ENCODE results near the gene POU1F1.
"Not testable (repeated sequence)": the region's sequence is repeated elsewhere in the genome, so short reads cannot be mapped to it uniquely, and the experiment has no call there.

POU1F1 gene, protein sequence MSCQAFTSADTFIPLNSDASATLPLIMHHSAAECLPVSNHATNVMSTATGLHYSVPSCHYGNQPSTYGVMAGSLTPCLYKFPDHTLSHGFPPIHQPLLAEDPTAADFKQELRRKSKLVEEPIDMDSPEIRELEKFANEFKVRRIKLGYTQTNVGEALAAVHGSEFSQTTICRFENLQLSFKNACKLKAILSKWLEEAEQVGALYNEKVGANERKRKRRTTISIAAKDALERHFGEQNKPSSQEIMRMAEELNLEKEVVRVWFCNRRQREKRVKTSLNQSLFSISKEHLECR

GRCh38 chr3:87276484-87276883, at the start of gene POU1F1:
Gene POU1F1 (minus strand): TSS chr3:87276584. CDS start chr3:87276462, 122 bp downstream.
- DNase-seq = no peak

DNA sequence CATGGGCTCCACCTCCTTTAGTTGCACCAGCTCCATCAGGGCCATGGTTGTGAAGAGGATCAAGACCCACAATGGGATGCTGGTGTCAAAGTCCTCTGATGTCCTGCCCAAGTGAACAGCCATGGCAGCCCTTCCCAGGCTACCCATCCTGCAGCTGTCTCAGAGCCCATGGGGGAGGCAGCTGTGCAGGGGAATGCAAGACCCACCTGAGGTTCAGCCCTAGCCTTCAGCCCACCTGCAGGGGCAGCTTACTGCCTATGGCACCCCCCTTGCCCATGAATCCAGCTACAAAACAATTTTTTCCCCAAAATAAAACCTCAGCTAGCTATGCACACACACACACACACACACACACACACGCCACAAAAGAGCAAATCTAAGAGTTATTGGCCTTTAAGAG, 48.2 kb upstream of the POU1F1 start:
- DNase-seq = no peak

GRCh38 chr3:87320756-87321626, 44.6 kb upstream of the POU1F1 start:
- DNase-seq = no peak

DNA sequence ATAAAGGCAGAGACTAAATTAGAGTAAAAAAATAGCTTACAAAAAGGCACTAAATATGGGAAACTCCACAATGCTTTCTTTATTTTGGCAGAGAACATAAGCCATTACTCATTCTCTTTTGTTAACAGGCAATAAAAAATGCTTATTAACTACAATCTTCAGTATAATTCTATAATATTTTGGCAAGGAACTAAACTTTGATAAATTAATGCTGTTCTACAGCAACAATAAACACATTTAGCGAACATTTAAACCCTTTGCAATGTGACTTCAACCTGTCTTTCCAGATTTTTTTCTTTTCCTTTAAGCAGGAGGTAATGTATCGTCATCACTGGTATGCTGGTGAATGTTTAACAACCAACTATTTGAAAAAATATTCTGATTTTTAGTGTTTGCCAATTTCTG, 42.2 kb upstream of the POU1F1 start:
- DNase-seq = no peak

GRCh38 chr3:87317779-87318178, 41.4 kb upstream of the POU1F1 start:
- DNase-seq = no peak

- no peak for DNase-seq
Measured at GRCh38 chr3:87313641-87314040, 37.3 kb upstream of the POU1F1 start.

GRCh38 chr3:87311309-87311708, 34.9 kb upstream of the POU1F1 start:
- DNase-seq = no peak

DNA sequence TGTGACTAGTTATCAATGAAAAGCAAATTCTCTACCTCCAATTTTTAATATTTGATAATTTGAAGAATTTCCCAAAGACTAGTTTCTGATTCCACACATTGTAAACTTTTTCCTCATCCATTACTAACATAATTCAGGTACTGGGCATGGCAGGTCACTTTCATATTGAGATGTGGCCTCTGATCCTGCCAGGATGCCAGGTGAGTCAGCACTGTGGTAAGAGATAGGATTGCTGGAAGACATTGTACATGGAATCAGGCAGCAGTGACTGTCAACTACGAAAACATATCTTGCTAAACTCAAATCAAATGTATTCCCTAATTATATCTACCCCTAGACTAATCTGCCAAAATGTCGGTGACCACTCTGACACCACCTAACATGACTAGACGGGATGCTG, 33.2 kb upstream of the POU1F1 start:
- DNase-seq = no peak

- DNase-seq = no peak
Measured at GRCh38 chr3:87307805-87308204, 31.4 kb upstream of the POU1F1 start.

- DNase-seq = no peak
Measured at GRCh38 chr3:87305517-87305916, 29.1 kb upstream of the POU1F1 start.

DNA sequence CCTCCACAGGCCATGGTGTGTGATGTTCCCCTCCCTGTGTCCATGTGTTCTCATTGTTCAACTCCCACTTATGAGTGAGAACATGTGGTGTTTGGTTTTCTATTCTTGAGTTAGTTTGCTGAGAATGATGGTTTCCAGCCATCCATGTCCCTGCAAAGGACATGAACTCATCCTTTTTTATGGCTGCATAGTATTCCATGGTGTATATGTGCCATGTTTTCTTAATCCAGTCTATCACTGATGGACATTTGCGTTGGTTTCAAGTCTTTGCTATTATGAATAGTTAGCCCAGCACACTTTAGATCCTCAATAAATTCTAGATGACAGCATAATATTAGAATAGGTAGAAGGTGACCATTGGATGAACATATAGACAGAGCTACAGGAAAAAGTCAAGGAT, 28.6 kb upstream of the POU1F1 start:
- DNase-seq = not testable (repeated sequence)

GRCh38 chr3:87298111-87298718, 21.8 kb upstream of the POU1F1 start:
- peak in 1 of 14 donors; percentile 4 for DNase-seq

GRCh38 chr3:87288446-87288845, 12.1 kb upstream of the POU1F1 start:
- no peak for DNase-seq

- DNase-seq = no peak
Measured at GRCh38 chr3:87287011-87287410, 10.6 kb upstream of the POU1F1 start.

- no peak for DNase-seq
Measured at GRCh38 chr3:87272718-87273341, 3.6 kb downstream of the POU1F1 start.

GRCh38 chr3:87270908-87271700, 5.3 kb downstream of the POU1F1 start:
- no peak for DNase-seq

- DNase-seq = no peak
Measured at GRCh38 chr3:87269723-87270122, 6.7 kb downstream of the POU1F1 start.

DNA sequence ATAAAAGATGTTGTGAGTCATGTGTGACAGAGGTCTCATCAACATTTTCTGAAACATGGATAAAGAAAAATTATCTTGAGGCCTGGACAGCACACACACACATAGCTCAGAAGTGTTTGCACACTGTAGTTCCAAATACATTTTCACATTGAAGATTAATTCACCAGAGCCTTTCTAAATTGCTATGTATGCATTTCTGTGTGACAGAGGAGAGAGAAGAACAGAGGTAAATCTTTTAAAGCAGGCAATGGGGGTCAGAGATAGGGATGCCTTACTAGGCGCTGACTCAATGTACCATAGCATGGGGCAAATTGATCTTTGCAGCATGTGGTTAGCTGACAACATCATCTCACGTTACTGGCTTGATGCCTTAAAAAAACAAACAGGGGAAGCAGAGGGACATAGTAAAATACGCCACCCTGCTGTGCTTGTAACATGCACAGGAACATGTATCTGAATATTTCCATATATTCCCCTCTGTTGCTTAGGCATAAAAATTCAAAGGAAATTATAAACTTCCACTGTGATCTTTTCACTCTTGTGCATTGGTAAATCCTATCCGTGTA, 7.7 kb downstream of the POU1F1 start:
- DNase-seq = no peak

DNA sequence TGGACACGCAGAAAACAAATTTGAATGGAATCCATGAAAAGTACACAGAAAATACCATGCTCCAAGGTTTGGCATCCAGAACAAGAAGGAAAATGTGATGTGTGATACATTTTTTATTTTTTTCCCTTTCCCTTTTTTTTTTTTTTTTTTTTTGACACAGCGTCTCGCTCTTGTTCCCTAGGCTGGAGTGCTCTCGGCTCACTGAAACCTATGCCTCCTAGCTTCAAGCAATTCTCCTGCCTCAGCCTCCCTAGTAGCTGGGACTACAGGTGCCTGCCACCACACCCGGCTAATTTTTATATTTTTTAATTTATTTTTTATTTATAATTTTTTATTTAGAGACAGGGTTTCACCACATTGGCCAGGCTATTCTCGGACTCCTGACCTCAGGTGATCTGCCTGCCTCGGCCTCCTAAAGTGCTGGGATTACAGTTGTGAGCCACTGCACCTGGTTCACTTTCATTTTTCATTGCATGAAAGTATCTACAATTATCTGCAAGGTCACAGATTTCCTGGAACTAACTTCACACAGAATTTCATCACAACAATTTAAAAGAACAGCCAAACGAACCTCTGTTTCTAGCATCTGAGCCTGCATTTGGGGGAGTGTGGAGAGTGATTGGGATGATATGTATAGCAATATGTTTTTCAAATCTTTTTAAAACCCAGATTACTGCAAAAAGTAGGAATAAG, 8.3 kb downstream of the POU1F1 start:
- no peak for DNase-seq

DNA sequence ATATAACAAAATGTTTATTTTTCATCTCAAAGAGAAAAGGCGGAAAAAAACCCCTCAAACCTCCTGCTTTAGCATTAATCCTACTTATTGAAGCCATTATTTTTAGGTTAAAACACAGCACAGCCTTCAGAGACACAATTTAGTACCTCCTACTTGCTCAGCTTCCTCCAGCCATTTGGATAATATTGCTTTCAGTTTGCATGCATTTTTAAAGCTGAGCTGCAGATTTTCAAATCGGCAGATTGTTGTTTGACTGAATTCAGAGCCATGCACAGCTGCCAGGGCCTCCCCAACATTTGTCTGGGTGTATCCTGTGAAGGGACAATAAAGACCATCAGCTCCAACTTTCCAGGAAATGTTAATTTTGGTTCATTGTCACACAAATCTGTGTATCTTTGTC, 14.5 kb downstream of the POU1F1 start:
- DNase-seq = no peak

DNA sequence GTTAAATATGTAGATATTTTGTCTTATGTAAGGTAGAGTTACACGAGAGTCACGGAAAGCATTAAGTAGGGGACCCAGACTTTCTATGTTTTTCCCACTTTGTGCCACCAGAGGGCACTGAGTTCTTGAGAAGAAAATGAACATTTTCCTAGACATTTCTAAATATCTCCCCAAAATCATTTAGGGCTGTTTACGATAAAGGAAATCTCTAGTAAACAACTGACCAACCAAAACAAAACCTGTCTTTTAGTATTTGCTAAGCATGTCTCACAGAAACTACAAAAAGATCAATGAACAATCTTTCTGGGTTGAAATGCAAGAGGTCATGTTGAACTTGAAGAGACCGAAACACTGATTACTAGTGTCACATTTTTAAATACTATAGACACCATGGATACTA, 16.1 kb downstream of the POU1F1 start:
- peak in 1 of 14 donors; percentile 4 for DNase-seq
